HEK293 (cell line): ENCODE data around the gene SIRT1.

ENCODE experiments used
- CTCF ChIA-PET: fragments of 350-600 bp; formaldehyde crosslinking; extraction: SDS; loops from one replicate; lab custom pipeline; 2021; ENCODE audit warnings: antibody characterized with exemption; lab: Yijun Ruan, JAX
- POLR2A ChIA-PET: fragments of 300-600 bp; formaldehyde crosslinking; extraction: SDS; loops from one replicate; lab custom pipeline; 2020; ENCODE audit warnings: antibody characterized with exemption, inconsistent platforms; lab: Yijun Ruan, JAX
- H3K27ac ChIP-seq: fragments of 200-500 bp; sonication (Bioruptor generic); 2 replicates; pipeline ENCODE4 v1.5.1; 2014; ENCODE audit warnings: low read depth, low read length, control low read depth, inconsistent platforms; ENCODE audit errors: extremely low read depth
- H3K36me3 ChIP-seq, 2 experiments: fragments of 200-500 bp in 1 of 2; sonication (Bioruptor generic) in 1 of 2; 1 replicate in 1 of 2; 2 replicates in 1 of 2; pipeline ENCODE4 v1.5.1; 2014 to 2017; ENCODE audit warnings: inconsistent platforms in 2 of 2, low read length in 2 of 2; ENCODE audit not compliant: control insufficient read depth in 2 of 2, insufficient read depth in 1 of 2
- H3K4me1 ChIP-seq: fragments of 200-500 bp; sonication (Bioruptor generic); 2 replicates; pipeline ENCODE4 v1.5.1; 2014; ENCODE audit warnings: mild to moderate bottlenecking, low read length, inconsistent platforms; ENCODE audit not compliant: control insufficient read depth, insufficient read depth
- H3K4me3 ChIP-seq: 2 replicates; pipeline ENCODE4 v1.5.1; 2011; ENCODE audit warnings: low read depth, mild to moderate bottlenecking, control low read depth, low read length, moderate library complexity
- H3K9me3 ChIP-seq: fragments of 200-500 bp; sonication (Bioruptor generic); 2 replicates; pipeline ENCODE4 v1.5.1; 2014; ENCODE audit warnings: low read depth, low read length, inconsistent platforms; ENCODE audit not compliant: control insufficient read depth, insufficient read depth
- HOXD13 ChIP-seq: sonication (generic); formaldehyde crosslinking; IDR thresholded peaks from 2 replicates; pipeline ENCODE4 v1.8.0; 2022; ENCODE audit warnings: missing genetic modification reagents, borderline replicate concordance
- KLF10 ChIP-seq: fragments of 450-650 bp; IDR thresholded peaks from 2 replicates; pipeline ENCODE4 v1.5.1; 2018; ENCODE audit warnings: missing biosample characterization, mild to moderate bottlenecking, missing genetic modification characterization
- SCRT1 ChIP-seq: fragments of 450-650 bp; formaldehyde crosslinking; IDR thresholded peaks from 2 replicates; pipeline ENCODE4 v1.5.1; 2016; ENCODE audit warnings: missing biosample characterization, missing genetic modification characterization, borderline replicate concordance
- ZBTB17 ChIP-seq: fragments of 450-650 bp; formaldehyde crosslinking; IDR thresholded peaks from 2 replicates; pipeline ENCODE4 v1.5.1; 2016; ENCODE audit warnings: missing biosample characterization, missing genetic modification characterization
- ZBTB21 ChIP-seq: fragments of 450-650 bp; formaldehyde crosslinking; IDR thresholded peaks from 2 replicates; pipeline ENCODE4 v1.5.1; 2017; ENCODE audit warnings: missing biosample characterization, missing genetic modification characterization
- ZIC2 ChIP-seq: fragments of 450-650 bp; formaldehyde crosslinking; IDR thresholded peaks from 2 replicates; pipeline ENCODE4 v1.5.1; 2016; ENCODE audit warnings: missing biosample characterization, missing genetic modification characterization
- ZNF10 ChIP-seq: fragments of 450-650 bp; formaldehyde crosslinking; IDR thresholded peaks from 2 replicates; pipeline ENCODE4 v1.5.1; 2017; ENCODE audit warnings: missing biosample characterization, missing genetic modification characterization
- ZNF155 ChIP-seq: fragments of 450-650 bp; formaldehyde crosslinking; IDR thresholded peaks from 2 replicates; pipeline ENCODE4 v1.5.1; 2016; ENCODE audit warnings: missing biosample characterization, missing genetic modification characterization
- ZNF174 ChIP-seq: fragments of 450-650 bp; formaldehyde crosslinking; IDR thresholded peaks from 2 replicates; pipeline ENCODE4 v1.5.0; 2017; ENCODE audit warnings: missing biosample characterization, mild to moderate bottlenecking, missing genetic modification characterization
- ZNF239 ChIP-seq: fragments of 450-650 bp; formaldehyde crosslinking; IDR thresholded peaks from 2 replicates; pipeline ENCODE4 v1.5.1; 2016; ENCODE audit warnings: missing biosample characterization, missing genetic modification characterization
- ZNF324 ChIP-seq: fragments of 450-650 bp; formaldehyde crosslinking; IDR thresholded peaks from 2 replicates; pipeline ENCODE4 v1.5.1; 2016; ENCODE audit warnings: missing biosample characterization, missing genetic modification characterization
- ZNF341 ChIP-seq: fragments of 450-650 bp; formaldehyde crosslinking; IDR thresholded peaks from 2 replicates; pipeline ENCODE4; 2016; ENCODE audit warnings: low read depth, missing biosample characterization, missing genetic modification characterization
- ZNF37A ChIP-seq: fragments of 450-650 bp; IDR thresholded peaks from 2 replicates; pipeline ENCODE4 v1.5.1; 2018; ENCODE audit warnings: missing biosample characterization, missing genetic modification characterization
- ZNF404 ChIP-seq: fragments of 450-650 bp; formaldehyde crosslinking; IDR thresholded peaks from 2 replicates; pipeline ENCODE4 v1.5.1; 2017; ENCODE audit warnings: missing biosample characterization, missing genetic modification characterization
- ZNF549 ChIP-seq: fragments of 450-650 bp; IDR thresholded peaks from 2 replicates; pipeline ENCODE4 v1.5.1; 2018; ENCODE audit warnings: missing biosample characterization, missing genetic modification characterization, mild to moderate bottlenecking, inconsistent platforms, moderate library complexity
- ZNF776 ChIP-seq: fragments of 450-650 bp; formaldehyde crosslinking; IDR thresholded peaks from 2 replicates; pipeline ENCODE4 v1.5.0; 2017; ENCODE audit warnings: missing biosample characterization, missing genetic modification characterization, borderline replicate concordance
- ZXDB ChIP-seq: fragments of 450-650 bp; formaldehyde crosslinking; IDR thresholded peaks from 2 replicates; pipeline ENCODE4 v1.5.1; 2016; ENCODE audit warnings: missing biosample characterization, missing genetic modification characterization
- TF ChIP-seq, protein P1 (sequence below): fragments of 450-650 bp; formaldehyde crosslinking; conservative IDR thresholded peaks from 2 replicates; pipeline ENCODE4 v1.5.1; 2016; ENCODE audit warnings: low read depth, missing biosample characterization, missing genetic modification characterization
- TF ChIP-seq, protein P2 (sequence below): IDR thresholded peaks from 2 replicates; pipeline ENCODE4 v1.6.1; 2011; ENCODE audit warnings: mild to moderate bottlenecking, low read depth, low read length, borderline replicate concordance
- TF ChIP-seq, protein P3 (sequence below): fragments of 450-650 bp; formaldehyde crosslinking; IDR thresholded peaks from 2 replicates; pipeline ENCODE4 v1.5.1; 2016; ENCODE audit warnings: missing biosample characterization, missing genetic modification characterization
- TF ChIP-seq, protein P4 (sequence below): fragments of 450-650 bp; formaldehyde crosslinking; IDR thresholded peaks from 2 replicates; pipeline ENCODE4 v1.5.1; 2016; ENCODE audit warnings: missing biosample characterization, missing genetic modification characterization
- TF ChIP-seq, protein P5 (sequence below): fragments of 450-650 bp; formaldehyde crosslinking; IDR thresholded peaks from 2 replicates; pipeline ENCODE4 v1.5.1; 2016; ENCODE audit warnings: missing biosample characterization, missing genetic modification characterization

Gene SIRT1

DNA sequence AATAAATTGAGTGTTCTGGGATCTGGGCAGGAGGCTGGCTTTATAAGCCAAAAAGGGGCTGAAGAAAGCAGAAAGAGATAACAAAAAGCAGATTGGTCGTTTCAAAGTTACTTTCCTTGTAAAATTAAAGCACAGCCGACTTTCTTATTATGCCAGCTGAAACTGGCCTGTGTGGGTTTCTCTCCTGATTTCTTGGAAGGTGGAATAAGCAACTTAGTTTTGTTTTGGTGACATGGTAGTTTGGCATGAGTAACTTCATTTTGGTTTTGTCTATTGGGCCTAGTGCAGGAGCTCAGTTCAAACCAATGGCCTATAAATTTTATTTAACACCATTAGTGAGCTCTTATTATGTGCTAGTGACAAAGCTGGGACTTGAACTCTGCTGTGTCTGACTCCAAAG lies 33.3 kb upstream of the SIRT1 start:
- TF ChIP-seq, protein P1, sequence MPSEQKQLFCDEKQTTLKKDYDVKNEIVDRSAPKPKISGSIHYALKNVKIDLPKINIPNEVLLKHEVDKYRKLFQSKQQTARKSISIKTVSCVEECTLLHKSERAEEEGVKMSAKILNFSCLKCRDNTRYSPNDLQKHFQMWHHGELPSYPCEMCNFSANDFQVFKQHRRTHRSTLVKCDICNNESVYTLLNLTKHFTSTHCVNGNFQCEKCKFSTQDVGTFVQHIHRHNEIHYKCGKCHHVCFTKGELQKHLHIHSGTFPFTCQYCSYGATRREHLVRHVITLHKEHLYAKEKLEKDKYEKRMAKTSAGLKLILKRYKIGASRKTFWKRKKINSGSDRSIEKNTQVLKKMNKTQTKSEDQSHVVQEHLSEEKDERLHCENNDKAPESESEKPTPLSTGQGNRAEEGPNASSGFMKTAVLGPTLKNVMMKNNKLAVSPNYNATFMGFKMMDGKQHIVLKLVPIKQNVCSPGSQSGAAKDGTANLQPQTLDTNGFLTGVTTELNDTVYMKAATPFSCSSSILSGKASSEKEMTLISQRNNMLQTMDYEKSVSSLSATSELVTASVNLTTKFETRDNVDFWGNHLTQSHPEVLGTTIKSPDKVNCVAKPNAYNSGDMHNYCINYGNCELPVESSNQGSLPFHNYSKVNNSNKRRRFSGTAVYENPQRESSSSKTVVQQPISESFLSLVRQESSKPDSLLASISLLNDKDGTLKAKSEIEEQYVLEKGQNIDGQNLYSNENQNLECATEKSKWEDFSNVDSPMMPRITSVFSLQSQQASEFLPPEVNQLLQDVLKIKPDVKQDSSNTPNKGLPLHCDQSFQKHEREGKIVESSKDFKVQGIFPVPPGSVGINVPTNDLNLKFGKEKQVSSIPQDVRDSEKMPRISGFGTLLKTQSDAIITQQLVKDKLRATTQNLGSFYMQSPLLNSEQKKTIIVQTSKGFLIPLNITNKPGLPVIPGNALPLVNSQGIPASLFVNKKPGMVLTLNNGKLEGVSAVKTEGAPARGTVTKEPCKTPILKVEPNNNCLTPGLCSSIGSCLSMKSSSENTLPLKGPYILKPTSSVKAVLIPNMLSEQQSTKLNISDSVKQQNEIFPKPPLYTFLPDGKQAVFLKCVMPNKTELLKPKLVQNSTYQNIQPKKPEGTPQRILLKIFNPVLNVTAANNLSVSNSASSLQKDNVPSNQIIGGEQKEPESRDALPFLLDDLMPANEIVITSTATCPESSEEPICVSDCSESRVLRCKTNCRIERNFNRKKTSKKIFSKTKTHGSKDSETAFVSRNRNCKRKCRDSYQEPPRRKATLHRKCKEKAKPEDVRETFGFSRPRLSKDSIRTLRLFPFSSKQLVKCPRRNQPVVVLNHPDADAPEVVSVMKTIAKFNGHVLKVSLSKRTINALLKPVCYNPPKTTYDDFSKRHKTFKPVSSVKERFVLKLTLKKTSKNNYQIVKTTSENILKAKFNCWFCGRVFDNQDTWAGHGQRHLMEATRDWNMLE (tag by site-specific recombination) = no peak
- no peak for TF ChIP-seq SCRT1 (tag by site-specific recombination)
- TF ChIP-seq ZBTB21 (tag by site-specific recombination) = no peak
- TF ChIP-seq, protein P2, sequence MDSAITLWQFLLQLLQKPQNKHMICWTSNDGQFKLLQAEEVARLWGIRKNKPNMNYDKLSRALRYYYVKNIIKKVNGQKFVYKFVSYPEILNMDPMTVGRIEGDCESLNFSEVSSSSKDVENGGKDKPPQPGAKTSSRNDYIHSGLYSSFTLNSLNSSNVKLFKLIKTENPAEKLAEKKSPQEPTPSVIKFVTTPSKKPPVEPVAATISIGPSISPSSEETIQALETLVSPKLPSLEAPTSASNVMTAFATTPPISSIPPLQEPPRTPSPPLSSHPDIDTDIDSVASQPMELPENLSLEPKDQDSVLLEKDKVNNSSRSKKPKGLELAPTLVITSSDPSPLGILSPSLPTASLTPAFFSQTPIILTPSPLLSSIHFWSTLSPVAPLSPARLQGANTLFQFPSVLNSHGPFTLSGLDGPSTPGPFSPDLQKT = no peak
- TF ChIP-seq ZNF10 (tag by site-specific recombination) = no peak
- POLR2A ChIA-PET = no interaction called here
- Histone ChIP-seq H3K4me3 (no peak overlapping the region), H3K36me3 (no peaks in the 10 kb centered on the region), H3K9me3 (no peaks in the 10 kb centered on the region), H3K27ac (no peak overlapping the region), H3K4me1 (no peaks in the 10 kb centered on the region)
- CTCF ChIA-PET = interaction anchor here (0.6 to 1.0 kb wide), 3 partner anchors 34 to 215 kb away, joined by 3 to 4 read pairs (median 3); no protein-coding TSS in a partner anchor

DNA sequence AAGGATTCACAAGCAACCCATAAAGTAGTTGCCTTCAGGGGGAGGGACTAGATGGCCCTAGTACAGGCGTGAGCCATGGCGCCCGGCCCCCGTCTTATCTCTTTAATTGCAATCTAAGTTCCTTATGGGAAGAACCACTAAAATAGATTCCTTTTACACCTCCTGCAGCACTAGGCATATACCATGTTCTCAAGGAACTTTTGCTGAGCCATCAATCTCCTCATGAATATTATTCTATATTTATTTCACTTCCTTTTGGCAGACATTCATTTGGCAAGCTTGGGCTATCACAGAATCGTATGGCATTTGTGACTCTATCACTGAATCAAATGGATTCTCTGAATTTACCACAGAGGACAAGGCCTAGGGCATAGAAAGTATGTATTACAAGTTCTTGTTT lies 31.7 kb upstream of the SIRT1 start:
- POLR2A ChIA-PET = no interaction called here
- no peaks in the 10 kb centered on the region for H3K9me3 ChIP-seq
- CTCF ChIA-PET = interaction anchor here (0.6 to 0.9 kb wide), 2 partner anchors 64 to 214 kb away, joined by 3 to 4 read pairs; no protein-coding TSS in a partner anchor
- no peak for TF ChIP-seq ZNF341
- no peak for TF ChIP-seq ZIC2
- TF ChIP-seq, all 188 proteins: peak for 0
- H3K4me3 ChIP-seq = no peak overlapping the region
- no peaks in the 10 kb centered on the region for H3K36me3 ChIP-seq
- no peak overlapping the region for H3K27ac ChIP-seq
- H3K4me1 ChIP-seq = no peaks in the 10 kb centered on the region

DNA sequence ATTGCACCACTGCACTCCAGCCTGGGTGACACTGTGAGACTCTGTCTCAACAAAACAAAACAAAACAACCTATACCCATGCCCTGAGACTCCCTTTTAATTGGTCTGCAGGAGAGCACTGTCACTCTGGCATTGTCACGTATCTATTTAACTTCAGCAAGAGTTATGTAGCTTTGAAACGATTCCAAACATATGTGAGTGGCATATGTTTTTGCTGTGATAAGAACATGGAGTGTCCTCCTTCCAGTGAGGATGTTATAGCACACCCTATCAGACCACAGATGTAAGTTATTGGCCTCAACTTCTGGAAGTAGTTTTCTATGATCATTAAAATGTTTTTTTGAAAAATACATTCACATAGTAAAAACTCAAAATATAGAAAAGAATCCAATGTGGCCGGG lies 30.9 kb upstream of the SIRT1 start:
- no peaks in the 10 kb centered on the region for H3K4me1 ChIP-seq
- TF ChIP-seq ZNF174 (tag by site-specific recombination) = no peak
- no peak for TF ChIP-seq ZNF324 (tag by site-specific recombination)
- no peak for TF ChIP-seq KLF10 (tag by site-specific recombination)
- no peak for TF ChIP-seq ZNF404 (tag by site-specific recombination)
- TF ChIP-seq ZNF239 (tag by site-specific recombination) = no peak
- no peak for TF ChIP-seq ZNF549
- TF ChIP-seq, protein P3, sequence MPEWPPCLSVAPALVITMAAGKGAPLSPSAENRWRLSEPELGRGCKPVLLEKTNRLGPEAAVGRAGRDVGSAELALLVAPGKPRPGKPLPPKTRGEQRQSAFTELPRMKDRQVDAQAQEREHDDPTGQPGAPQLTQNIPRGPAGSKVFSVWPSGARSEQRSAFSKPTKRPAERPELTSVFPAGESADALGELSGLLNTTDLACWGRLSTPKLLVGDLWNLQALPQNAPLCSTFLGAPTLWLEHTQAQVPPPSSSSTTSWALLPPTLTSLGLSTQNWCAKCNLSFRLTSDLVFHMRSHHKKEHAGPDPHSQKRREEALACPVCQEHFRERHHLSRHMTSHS = no peak
- TF ChIP-seq ZXDB (tag by site-specific recombination) = no peak
- TF ChIP-seq, protein P4, sequence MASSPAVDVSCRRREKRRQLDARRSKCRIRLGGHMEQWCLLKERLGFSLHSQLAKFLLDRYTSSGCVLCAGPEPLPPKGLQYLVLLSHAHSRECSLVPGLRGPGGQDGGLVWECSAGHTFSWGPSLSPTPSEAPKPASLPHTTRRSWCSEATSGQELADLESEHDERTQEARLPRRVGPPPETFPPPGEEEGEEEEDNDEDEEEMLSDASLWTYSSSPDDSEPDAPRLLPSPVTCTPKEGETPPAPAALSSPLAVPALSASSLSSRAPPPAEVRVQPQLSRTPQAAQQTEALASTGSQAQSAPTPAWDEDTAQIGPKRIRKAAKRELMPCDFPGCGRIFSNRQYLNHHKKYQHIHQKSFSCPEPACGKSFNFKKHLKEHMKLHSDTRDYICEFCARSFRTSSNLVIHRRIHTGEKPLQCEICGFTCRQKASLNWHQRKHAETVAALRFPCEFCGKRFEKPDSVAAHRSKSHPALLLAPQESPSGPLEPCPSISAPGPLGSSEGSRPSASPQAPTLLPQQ (tag by site-specific recombination) = no peak
- no peak for TF ChIP-seq ZBTB17
- no peak for TF ChIP-seq HOXD13
- TF ChIP-seq ZNF155 (tag by site-specific recombination) = no peak
- TF ChIP-seq, protein P5, sequence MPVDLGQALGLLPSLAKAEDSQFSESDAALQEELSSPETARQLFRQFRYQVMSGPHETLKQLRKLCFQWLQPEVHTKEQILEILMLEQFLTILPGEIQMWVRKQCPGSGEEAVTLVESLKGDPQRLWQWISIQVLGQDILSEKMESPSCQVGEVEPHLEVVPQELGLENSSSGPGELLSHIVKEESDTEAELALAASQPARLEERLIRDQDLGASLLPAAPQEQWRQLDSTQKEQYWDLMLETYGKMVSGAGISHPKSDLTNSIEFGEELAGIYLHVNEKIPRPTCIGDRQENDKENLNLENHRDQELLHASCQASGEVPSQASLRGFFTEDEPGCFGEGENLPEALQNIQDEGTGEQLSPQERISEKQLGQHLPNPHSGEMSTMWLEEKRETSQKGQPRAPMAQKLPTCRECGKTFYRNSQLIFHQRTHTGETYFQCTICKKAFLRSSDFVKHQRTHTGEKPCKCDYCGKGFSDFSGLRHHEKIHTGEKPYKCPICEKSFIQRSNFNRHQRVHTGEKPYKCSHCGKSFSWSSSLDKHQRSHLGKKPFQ (tag by site-specific recombination) = no peak
- no peak for TF ChIP-seq ZNF776 (tag by site-specific recombination)
- TF ChIP-seq ZNF10 (tag by site-specific recombination) = no peak
- no peak for TF ChIP-seq ZNF37A (tag by site-specific recombination)
- TF ChIP-seq, all 188 proteins: peak for 0
- Histone ChIP-seq H3K4me3 (no peak overlapping the region), H3K36me3 (no peaks in the 10 kb centered on the region), H3K9me3 (no peaks in the 10 kb centered on the region), H3K27ac (no peak overlapping the region)
- POLR2A ChIA-PET = no interaction called here
- CTCF ChIA-PET = interaction anchor here (0.6 to 0.9 kb wide), 2 partner anchors 65 to 214 kb away, joined by 3 to 4 read pairs; no protein-coding TSS in a partner anchor
